PC-3 (cell line): Measurements from ENCODE around the gene RAC3.

Source experiments
- EZH2 ChIP-seq: fragments of 300-600 bp; sonication (generic); IDR thresholded peaks from one replicate; pipeline ENCODE4 v1.6.1; 2017; ENCODE audit warnings: antibody characterized with exemption, mild to moderate bottlenecking, low read length; ENCODE audit not compliant: unreplicated experiment
- EZH2phosphoT487 ChIP-seq: fragments of 300-600 bp; sonication (generic); IDR thresholded peaks from 2 replicates; pipeline ENCODE4 v1.6.1; 2018; ENCODE audit warnings: mild to moderate bottlenecking, antibody characterized with exemption, low read length, borderline replicate concordance
- TF ChIP-seq, protein P1 (sequence below): fragments of 300-600 bp; sonication (generic); conservative IDR thresholded peaks from 2 replicates; pipeline ENCODE4 v1.5.1; 2017; ENCODE audit warnings: antibody characterized with exemption, low read depth, mild to moderate bottlenecking, low read length

DNA sequence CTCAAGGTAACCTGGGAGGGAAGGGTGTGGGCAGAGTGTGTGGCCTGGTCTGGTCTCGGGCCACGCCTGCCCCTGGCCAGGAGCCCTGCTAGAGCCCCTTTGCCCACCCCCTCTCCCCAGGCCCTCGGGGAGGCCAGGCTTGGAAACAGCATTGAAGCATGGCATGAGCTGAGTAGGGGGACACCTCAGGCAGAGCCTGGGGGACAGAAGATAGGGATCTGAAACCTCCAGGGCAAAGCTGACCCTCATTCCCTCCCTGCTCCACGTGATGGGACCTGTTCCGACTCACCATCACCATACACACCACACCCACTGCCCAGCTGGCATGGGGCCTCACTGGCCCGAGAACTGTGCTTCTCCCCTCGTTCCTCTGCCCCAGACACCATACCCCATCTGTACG lies 17.6 kb downstream of the RAC3 start:
- TF ChIP-seq, protein P1, sequence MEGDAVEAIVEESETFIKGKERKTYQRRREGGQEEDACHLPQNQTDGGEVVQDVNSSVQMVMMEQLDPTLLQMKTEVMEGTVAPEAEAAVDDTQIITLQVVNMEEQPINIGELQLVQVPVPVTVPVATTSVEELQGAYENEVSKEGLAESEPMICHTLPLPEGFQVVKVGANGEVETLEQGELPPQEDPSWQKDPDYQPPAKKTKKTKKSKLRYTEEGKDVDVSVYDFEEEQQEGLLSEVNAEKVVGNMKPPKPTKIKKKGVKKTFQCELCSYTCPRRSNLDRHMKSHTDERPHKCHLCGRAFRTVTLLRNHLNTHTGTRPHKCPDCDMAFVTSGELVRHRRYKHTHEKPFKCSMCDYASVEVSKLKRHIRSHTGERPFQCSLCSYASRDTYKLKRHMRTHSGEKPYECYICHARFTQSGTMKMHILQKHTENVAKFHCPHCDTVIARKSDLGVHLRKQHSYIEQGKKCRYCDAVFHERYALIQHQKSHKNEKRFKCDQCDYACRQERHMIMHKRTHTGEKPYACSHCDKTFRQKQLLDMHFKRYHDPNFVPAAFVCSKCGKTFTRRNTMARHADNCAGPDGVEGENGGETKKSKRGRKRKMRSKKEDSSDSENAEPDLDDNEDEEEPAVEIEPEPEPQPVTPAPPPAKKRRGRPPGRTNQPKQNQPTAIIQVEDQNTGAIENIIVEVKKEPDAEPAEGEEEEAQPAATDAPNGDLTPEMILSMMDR, result no peak
- TF ChIP-seq EZH2phosphoT487 (no peak), EZH2 (no peak)
